ENCODE measurements around the gene CXCR6.

Gene CXCR6
- total RNA-seq = 5.3 to 6.2 reads per million in 2 donors

- peak in 3 of 5 experiments; percentile 25 to 82 (median 60) for DNase-seq
Measured at GRCh38 chr3:45943207-45943846, at the start of gene CXCR6. TSS of gene CXCR6 (plus strand) at chr3:45943464. CDS start at chr3:45946482, 3,018 bp downstream.

GRCh38 chr3:45894015-45894414 is 49.2 kb upstream of the CXCR6 start:
- no peak for DNase-seq

GRCh38 chr3:45895686-45896468 is 47.4 kb upstream of the CXCR6 start:
- no peak for DNase-seq

GRCh38 chr3:45896956-45897355 is 46.3 kb upstream of the CXCR6 start:
- DNase-seq = no peak

- DNase-seq = no peak
Measured at GRCh38 chr3:45904931-45905330, 38.3 kb upstream of the CXCR6 start.

GRCh38 chr3:45905755-45906154 is 37.5 kb upstream of the CXCR6 start:
- no peak for DNase-seq

- DNase-seq = no peak
Measured at GRCh38 chr3:45906681-45907407, 36.4 kb upstream of the CXCR6 start.

- peak in 2 of 5 experiments; percentile 34 to 82 for DNase-seq
Measured at GRCh38 chr3:45907769-45908705, 35.2 kb upstream of the CXCR6 start.

GRCh38 chr3:45908761-45909160 is 34.5 kb upstream of the CXCR6 start:
- no peak for DNase-seq

- DNase-seq = no peak
Measured at GRCh38 chr3:45909542-45909941, 33.7 kb upstream of the CXCR6 start.

- no peak for DNase-seq
Measured at GRCh38 chr3:45910892-45911291, 32.4 kb upstream of the CXCR6 start.

GRCh38 chr3:45911511-45912226 is 31.6 kb upstream of the CXCR6 start:
- DNase-seq = no peak

GRCh38 chr3:45912435-45912834 is 30.8 kb upstream of the CXCR6 start:
- DNase-seq = no peak

- DNase-seq = no peak
Measured at GRCh38 chr3:45914362-45915058, 28.8 kb upstream of the CXCR6 start.

GRCh38 chr3:45915059-45915439 is 28.2 kb upstream of the CXCR6 start:
- DNase-seq = no peak

- peak in 4 of 5 experiments; percentile 27 to 81 (median 74) for DNase-seq
Measured at GRCh38 chr3:45915518-45916231, 27.6 kb upstream of the CXCR6 start.

GRCh38 chr3:45917146-45917898 is 25.9 kb upstream of the CXCR6 start:
- DNase-seq = no peak

GRCh38 chr3:45921158-45922038 is 21.9 kb upstream of the CXCR6 start:
- DNase-seq = no peak

GRCh38 chr3:45922039-45922326 is 21.3 kb upstream of the CXCR6 start:
- no peak for DNase-seq

Data from T-helper 2 cell (primary cell).